ENCODE measurements around the gene TTC3.
"Not testable (repeated sequence)": the region's sequence is repeated elsewhere in the genome, so short reads cannot be mapped to it uniquely, and the experiment has no call there.

TTC3 gene

GRCh38 chr21:37072988-37073416, at the start of gene TTC3, which contains the start of gene PIGP:
TSS of gene TTC3 (plus strand) at chr21:37073254. CDS start at chr21:37087258, 14,004 bp downstream.
TSS of gene PIGP (minus strand) at chr21:37073071. CDS start at chr21:37072515, 556 bp downstream.
- DNase-seq: peak; percentile 98

DNA sequence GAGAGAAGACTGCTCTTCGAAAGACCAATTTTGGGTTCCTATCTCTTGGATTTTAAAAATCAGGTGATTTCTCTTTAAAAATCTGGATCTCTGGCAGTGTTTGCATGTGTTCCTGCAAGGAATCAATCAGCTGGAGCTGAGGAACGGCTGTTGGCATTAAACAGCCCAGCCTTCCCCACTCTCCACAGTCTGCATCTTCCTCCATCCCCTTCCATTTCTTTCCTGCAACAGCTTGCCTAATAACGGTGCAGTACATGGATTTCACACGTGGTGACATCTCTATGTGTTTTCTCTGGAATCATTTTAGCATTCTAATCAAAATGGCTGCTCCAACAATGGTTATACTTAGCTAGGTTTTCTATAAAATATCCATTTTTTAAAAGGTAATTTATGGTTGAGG, 46.6 kb upstream of the TTC3 start:
- no peak for DNase-seq

- no peak for DNase-seq
These were observed 44.5 kb upstream of the TTC3 start for GRCh38 chr21:37028570-37028969.

DNA sequence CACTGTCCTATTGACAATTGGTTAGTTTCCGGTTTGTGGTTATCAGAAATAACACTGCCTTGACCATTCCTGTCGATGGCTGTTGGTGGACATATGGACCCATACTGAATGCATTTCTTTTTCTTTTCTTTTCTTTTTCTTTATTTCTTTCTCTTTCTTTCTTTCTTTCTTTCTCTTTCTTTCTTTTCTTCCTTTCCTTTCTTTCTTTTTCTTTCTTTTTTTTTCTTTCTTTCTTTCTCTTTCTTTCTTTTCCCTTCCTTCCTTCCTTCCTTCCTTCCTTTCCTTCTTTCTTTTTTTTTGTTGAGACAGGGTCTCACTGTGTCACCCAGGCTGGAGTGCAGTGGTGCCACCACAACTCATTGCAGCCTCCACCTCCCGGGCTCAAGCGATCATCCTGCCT, 42.2 kb upstream of the TTC3 start:
- DNase-seq: no peak

GRCh38 chr21:37032293-37032692, 40.8 kb upstream of the TTC3 start:
- no peak for DNase-seq

- no peak for DNase-seq
These were observed 40.1 kb upstream of the TTC3 start for GRCh38 chr21:37032877-37033471.

- not testable (repeated sequence) for DNase-seq
These were observed 38.7 kb upstream of the TTC3 start for GRCh38 chr21:37034394-37034793.

- DNase-seq: no peak
These were observed 36.9 kb upstream of the TTC3 start for GRCh38 chr21:37036177-37036576.

DNA sequence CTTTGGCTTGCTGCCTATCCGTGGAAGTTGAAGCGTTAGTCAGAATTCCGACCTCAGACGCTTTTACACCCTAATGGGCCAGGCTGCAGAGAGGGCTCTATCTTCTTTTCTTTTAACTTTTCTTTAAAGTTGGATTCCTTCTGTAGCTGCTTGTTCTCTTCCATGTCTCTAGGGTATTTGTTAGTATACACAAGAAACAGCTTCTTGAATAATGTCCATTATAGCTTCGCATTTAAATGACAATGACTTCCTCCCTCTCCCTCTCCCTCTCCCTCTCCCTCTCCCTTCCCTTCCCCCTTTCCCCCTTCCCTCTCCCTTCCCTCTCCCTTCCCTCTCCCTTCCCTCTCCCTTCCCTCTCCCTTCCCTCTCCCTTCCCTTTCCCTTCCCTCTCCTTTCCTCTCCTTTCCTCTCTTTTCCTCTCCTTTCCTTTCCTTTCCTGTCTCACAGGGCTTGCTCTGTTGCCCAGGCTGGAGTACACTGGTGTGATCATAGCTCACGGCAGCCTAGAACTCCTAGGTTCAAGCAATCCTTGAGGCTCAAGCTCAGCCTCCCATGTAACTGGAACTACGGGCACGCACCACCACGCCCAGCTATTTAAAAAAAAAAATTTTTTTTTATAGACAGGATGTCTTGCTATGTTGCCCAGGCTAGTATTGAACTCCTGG, 33.5 kb upstream of the TTC3 start:
- no peak for DNase-seq

GRCh38 chr21:37040212-37040611, 32.8 kb upstream of the TTC3 start:
- no peak for DNase-seq

DNA sequence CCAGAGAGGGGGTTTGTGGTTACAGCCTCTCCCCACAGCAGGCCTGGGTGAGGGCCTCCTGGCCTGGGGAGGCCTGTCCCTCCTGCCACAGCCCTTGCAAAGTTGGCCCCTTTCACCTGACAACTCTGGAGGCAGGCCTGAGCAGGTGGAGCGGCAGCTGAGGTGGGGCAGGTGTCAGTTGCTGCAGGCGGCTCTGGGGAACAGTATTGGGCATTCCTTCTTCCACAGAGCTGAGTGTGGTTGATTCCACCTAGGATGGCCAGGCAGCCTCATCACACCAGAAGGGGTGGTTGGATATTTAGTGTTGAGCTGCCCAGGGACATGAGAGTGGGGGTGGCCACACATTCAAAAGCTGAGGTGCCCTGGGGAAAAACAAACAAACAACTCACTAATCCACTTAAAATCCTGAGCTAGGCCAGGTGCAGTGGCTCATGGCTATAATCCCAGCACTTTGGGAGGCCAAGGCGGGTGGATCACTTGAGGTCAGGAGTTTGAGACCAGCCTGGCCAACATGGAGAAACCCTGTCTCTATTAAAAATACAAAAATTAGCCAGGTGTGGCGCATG, 31.3 kb upstream of the TTC3 start:
- no peak for DNase-seq

GRCh38 chr21:37043818-37044217, 29.2 kb upstream of the TTC3 start:
- no peak for DNase-seq

DNA sequence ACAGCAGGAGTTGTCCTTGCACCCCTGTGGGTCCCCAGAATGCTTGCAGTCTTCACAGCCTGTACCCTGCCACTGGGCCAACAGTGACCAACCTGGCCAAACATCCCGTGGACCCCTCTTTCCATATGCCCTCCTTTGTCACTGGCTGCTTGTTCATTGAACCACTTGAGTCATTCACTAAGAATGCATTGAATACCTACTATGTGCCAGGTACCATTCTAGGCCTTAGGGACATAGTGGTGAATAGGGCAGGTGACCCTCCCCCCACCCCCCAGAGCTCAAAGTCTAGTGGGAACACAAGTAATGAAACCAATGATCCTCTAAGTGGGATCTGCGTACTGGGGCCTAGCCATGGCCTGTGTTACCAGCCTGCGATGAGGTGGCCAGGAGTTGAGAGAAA, 28.4 kb upstream of the TTC3 start:
- DNase-seq: no peak

GRCh38 chr21:37045149-37045548, 27.9 kb upstream of the TTC3 start:
- no peak for DNase-seq

- no peak for DNase-seq
These were observed 27.5 kb upstream of the TTC3 start for GRCh38 chr21:37045556-37045955.

DNA sequence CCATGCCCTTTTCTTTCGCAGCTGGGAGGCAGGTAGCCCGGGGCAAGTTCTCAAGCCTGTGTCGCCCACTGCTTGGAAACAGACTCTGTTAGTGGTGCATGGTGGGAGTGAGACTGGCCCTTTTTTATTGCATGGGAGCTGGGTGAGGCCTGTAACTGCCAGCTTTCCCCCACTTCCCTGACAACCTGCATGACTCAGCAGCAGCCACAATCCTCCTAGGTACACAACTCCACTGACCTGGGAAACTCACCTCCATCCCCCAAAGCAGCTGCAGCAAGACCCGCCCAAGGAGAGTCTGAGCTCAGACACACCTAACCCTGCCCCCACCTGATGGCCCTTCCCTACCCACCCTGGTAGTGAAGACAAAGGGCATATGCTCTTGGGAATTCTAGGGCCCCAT, 26.0 kb upstream of the TTC3 start:
- DNase-seq: no peak

GRCh38 chr21:37049741-37050140, 23.3 kb upstream of the TTC3 start:
- DNase-seq: not testable (repeated sequence)

GRCh38 chr21:37055271-37055855, 17.7 kb upstream of the TTC3 start:
- no peak for DNase-seq

GRCh38 chr21:37057614-37058013, 15.4 kb upstream of the TTC3 start:
- no peak for DNase-seq

DNA sequence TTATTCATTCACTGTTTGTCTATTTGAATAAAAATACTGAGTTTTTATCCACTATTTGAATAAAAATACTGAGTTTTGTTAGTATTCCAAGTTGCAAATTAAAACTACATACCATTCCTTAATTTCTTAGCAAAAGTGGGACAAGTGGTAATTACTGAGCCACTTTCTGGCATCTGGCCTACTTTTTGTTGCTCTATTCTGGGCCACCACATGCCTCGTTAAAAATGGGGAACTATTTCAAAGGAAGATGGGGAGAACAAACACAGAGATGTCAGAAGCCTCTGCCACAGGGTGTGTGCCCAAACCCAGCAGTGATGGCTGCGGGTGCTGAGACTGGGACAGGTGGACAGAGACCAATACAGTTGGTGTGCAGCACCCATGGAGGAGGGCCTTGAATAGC, 14.8 kb upstream of the TTC3 start:
- DNase-seq: no peak

DNA sequence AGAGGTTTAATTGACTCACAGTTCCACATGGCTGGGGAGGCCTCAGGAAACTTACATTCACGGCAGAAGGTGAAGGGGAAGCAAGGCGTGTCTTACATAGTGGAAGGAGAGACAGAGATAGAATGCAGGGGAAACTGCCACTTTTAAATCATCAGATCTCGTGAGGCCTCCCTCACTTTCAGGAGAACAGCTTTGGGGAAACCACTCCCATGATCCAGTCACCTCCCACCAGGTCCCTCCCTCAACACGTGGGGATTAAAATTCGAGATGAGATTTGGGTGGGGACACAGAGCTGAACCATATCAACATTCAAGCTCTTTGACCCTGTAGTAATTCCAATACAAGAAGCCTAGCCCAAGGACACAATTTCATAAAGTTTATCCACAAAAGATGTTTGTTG, 13.9 kb upstream of the TTC3 start:
- DNase-seq: no peak

GRCh38 chr21:37060296-37060695, 12.8 kb upstream of the TTC3 start:
- peak in 1 of 2 experiments; percentile 35 for DNase-seq

GRCh38 chr21:37061926-37062592, 11.0 kb upstream of the TTC3 start:
- DNase-seq: no peak

GRCh38 chr21:37062593-37062935, 10.5 kb upstream of the TTC3 start:
- DNase-seq: no peak
